NB4 (cell line): Measurements from ENCODE around the gene IFFO2.
"Not testable (repeated sequence)": the region's sequence is repeated elsewhere in the genome, so short reads cannot be mapped to it uniquely, and the experiment has no call there.

ENCODE experiments used
- DNase-seq: peaks from one replicate; pipeline ENCODE4 v3.0.0; 2010; ENCODE audit warnings: low read depth
- H3K4me3 ChIP-seq: one replicate; pipeline ENCODE4 v1.5.1; 2011; ENCODE audit warnings: mild to moderate bottlenecking, low read depth, low read length, moderate library complexity
- CTCF ChIP-seq: IDR thresholded peaks from one replicate; pipeline ENCODE4 v1.5.1; 2012; ENCODE audit warnings: low read depth, low read length
- MAX ChIP-seq: IDR thresholded peaks from 2 replicates; pipeline ENCODE4 v1.6.1; 2011; ENCODE audit warnings: low read depth, low read length
- MYC ChIP-seq: IDR thresholded peaks from 2 replicates; pipeline ENCODE4 v1.6.1; 2011; ENCODE audit warnings: low read depth, low read length
- POLR2A ChIP-seq: IDR thresholded peaks from 2 replicates; pipeline ENCODE4 v1.6.1; 2011; ENCODE audit warnings: mild to moderate bottlenecking; ENCODE audit not compliant: insufficient read length; ENCODE audit errors: extremely low read depth

The IFFO2 gene

GRCh38 chr1:18874036-18874435 is 82.4 kb downstream of the IFFO2 start:
- no peak for DNase-seq
- TF ChIP-seq CTCF (no peak), MYC (no peak), MAX (no peak), POLR2A (no peak)
- H3K4me3 ChIP-seq, result no peak overlapping the region

GRCh38 chr1:18872071-18872611 is 84.3 kb downstream of the IFFO2 start:
- TF ChIP-seq POLR2A (no peak), MAX (no peak), MYC (no peak), CTCF (no peak)
- DNase-seq, result no peak
- no peak overlapping the region for H3K4me3 ChIP-seq

- H3K4me3 ChIP-seq, result no peak overlapping the region
- no peak for TF ChIP-seq MYC
- no peak for TF ChIP-seq CTCF
- TF ChIP-seq POLR2A, result no peak
- no peak for TF ChIP-seq MAX
- no peak for DNase-seq
Observed at GRCh38 chr1:18871401-18872070, 84.9 kb downstream of the IFFO2 start.

GRCh38 chr1:18870957-18871356 is 85.5 kb downstream of the IFFO2 start:
- DNase-seq, result no peak
- no peak for TF ChIP-seq POLR2A
- no peak for TF ChIP-seq CTCF
- no peak for TF ChIP-seq MAX
- no peak for TF ChIP-seq MYC
- H3K4me3 ChIP-seq, result no peak overlapping the region

GRCh38 chr1:18870595-18870865 is 85.9 kb downstream of the IFFO2 start:
- H3K4me3 ChIP-seq, DNase-seq: not testable (repeated sequence)

- no peak overlapping the region for H3K4me3 ChIP-seq
- no peak for DNase-seq
- TF ChIP-seq POLR2A, result no peak
- no peak for TF ChIP-seq MYC
- TF ChIP-seq MAX, result no peak
- TF ChIP-seq CTCF, result no peak
Observed at GRCh38 chr1:18869847-18870594, 86.5 kb downstream of the IFFO2 start.
